Tibial artery (tissue), 4 donors: ENCODE data around the gene PRLH.

Source experiments
- DNase-seq, 2 donors: peaks; one replicate each; pipeline ENCODE4 v3.0.0-alpha.2; 2019
- H3K27ac ChIP-seq, 2 donors: fragments of 200-600 bp; sonication (generic) in 1 of 2; 1 replicate in 1 of 2; 2 replicates in 1 of 2; pipeline ENCODE4 v1.5.1; 2018 to 2019; ENCODE audit warnings: mild to moderate bottlenecking in 1 of 2
- H3K27me3 ChIP-seq, 2 donors: fragments of 200-600 bp; sonication (generic) in 1 of 2; one replicate each; pipeline versions ENCODE4 v1.5.1 to v1.6.0; 2016 to 2019
- H3K36me3 ChIP-seq, 3 donors: fragments of 200-600 bp; sonication (generic) in 2 of 3; one replicate each; pipeline ENCODE4 v1.5.1; 2016 to 2019; ENCODE audit warnings: mild to moderate bottlenecking in 2 of 3
- H3K4me1 ChIP-seq, 4 donors: fragments of 200-600 bp; sonication (generic) in 2 of 4; 1 replicate in 3 of 4; 2 replicates in 1 of 4; pipeline ENCODE4 v1.5.1; 2016 to 2019
- H3K4me3 ChIP-seq, 2 donors: fragments of 200-600 bp; sonication (generic) in 1 of 2; 1 replicate in 1 of 2; 2 replicates in 1 of 2; pipeline ENCODE4 v1.5.1; 2018 to 2019; ENCODE audit warnings: mild to moderate bottlenecking in 2 of 2
- H3K9me3 ChIP-seq, 3 donors: fragments of 200-600 bp; sonication (generic) in 1 of 3; one replicate each; pipeline ENCODE4 v1.5.1; 2016 to 2019
- intact Hi-C: fragments of 100-400 bp; cut with DNase I; formaldehyde crosslinking; loops from one replicate; pipeline ENCODE4 v1.15.0; 2023; ENCODE audit warnings: low total_unique reads
- TF ChIP-seq, protein P1 (sequence below), 2 experiments: fragments of 200-600 bp in 1 of 2; fragments of 450-650 bp in 1 of 2; IDR thresholded peaks; one replicate each; pipeline ENCODE4 v1.5.1; 2017 to 2019; ENCODE audit warnings: antibody characterized with exemption in 2 of 2, mild to moderate bottlenecking in 1 of 2, moderate library complexity in 1 of 2

The PRLH gene, protein sequence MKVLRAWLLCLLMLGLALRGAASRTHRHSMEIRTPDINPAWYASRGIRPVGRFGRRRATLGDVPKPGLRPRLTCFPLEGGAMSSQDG

DNA sequence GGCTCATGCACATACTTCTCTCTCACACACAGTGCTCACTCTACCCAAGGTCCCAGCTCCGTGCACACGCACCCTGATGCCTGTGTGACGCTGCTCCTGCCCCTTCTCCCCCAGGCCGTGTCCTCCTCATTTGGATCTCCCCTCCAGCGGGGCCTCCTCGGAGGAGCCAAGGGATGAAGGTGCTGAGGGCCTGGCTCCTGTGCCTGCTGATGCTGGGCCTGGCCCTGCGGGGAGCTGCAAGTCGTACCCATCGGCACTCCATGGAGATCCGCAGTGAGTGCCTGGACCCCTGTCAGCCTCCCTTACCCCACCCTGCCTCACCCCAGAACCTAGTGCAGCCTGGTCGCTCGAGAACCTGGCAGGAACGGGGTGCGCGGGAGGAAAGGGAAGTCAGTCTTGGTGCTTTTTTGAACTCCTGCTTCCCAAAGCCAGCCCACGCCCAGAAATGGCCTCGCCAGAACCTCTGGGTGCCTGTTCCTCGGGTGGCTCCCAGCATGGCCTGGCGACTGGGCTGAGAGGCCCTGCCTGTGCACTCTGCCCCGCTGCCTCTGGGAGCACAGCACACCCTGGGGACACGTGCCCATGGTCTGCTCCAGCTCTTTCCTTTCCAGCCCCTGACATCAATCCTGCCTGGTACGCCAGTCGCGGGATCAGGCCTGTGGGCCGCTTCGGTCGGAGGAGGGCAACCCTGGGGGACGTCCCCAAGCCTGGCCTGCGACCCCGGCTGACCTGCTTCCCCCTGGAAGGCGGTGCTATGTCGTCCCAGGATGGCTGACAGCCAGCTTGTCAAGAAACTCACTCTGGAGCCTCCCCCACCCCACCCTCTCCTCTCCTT is at the start of gene PRLH:
Gene PRLH, plus strand, starts transcription at position 174 of the 835 bp plus-strand sequence. Its CDS starts 0 bp downstream, at position 174.
- DNase-seq, result peak in 1 of 2 donors; percentile 61
- intact Hi-C loops, result loop anchor here (2.0 kb wide), 1 partner anchor 52 kb away; no protein-coding TSS in a partner anchor
- H3K27me3 ChIP-seq, result peaks cover 0 to 14% of the 10 kb centered on the region in 2 donors
- no peak within 1 kb of the TSS for H3K4me3 ChIP-seq
- H3K4me1 ChIP-seq, result peaks cover 0 to 2% (median under 1%) of the 10 kb centered on the region in 4 donors
- TF ChIP-seq, protein P1, sequence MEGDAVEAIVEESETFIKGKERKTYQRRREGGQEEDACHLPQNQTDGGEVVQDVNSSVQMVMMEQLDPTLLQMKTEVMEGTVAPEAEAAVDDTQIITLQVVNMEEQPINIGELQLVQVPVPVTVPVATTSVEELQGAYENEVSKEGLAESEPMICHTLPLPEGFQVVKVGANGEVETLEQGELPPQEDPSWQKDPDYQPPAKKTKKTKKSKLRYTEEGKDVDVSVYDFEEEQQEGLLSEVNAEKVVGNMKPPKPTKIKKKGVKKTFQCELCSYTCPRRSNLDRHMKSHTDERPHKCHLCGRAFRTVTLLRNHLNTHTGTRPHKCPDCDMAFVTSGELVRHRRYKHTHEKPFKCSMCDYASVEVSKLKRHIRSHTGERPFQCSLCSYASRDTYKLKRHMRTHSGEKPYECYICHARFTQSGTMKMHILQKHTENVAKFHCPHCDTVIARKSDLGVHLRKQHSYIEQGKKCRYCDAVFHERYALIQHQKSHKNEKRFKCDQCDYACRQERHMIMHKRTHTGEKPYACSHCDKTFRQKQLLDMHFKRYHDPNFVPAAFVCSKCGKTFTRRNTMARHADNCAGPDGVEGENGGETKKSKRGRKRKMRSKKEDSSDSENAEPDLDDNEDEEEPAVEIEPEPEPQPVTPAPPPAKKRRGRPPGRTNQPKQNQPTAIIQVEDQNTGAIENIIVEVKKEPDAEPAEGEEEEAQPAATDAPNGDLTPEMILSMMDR (IDR thresholded peaks at IDR 0.05), result no peak
- H3K36me3 ChIP-seq, result no peaks in the 10 kb centered on the region
- no peak within 1 kb of the TSS for H3K27ac ChIP-seq
- H3K9me3 ChIP-seq, result no peaks in the 10 kb centered on the region

DNA sequence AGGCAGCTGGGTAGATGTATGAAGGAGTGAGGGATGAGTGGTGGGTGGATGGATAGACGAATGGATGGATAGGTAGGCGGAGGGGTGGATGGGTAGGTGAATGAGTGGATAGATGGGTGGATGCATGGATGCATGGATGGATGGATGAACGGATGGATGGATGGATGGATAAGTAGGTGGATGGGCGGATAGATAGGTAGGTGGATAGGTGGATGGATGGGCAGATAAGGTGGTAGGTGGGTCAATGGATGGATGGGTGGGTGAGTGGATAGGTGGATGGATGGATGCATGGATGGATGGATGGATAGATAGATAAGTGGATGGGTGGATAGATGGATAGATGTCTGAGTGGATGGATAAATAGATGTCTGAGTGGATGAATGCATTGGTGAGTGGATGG is 49.2 kb upstream of the PRLH start:
- Histone ChIP-seq H3K27ac (no peak overlapping the region), H3K27me3 (peaks cover 0 to 3% of the 10 kb centered on the region in 2 donors), H3K36me3 (no peaks in the 10 kb centered on the region), H3K4me3 (no peak overlapping the region), H3K4me1 (peaks cover 0 to 6% (median 0%) of the 10 kb centered on the region in 4 donors), H3K9me3 (no peaks in the 10 kb centered on the region)
- intact Hi-C loops, result no loop called here
- no peak for DNase-seq
- TF ChIP-seq, protein P1 (IDR thresholded peaks at IDR 0.05), result no peak

DNA sequence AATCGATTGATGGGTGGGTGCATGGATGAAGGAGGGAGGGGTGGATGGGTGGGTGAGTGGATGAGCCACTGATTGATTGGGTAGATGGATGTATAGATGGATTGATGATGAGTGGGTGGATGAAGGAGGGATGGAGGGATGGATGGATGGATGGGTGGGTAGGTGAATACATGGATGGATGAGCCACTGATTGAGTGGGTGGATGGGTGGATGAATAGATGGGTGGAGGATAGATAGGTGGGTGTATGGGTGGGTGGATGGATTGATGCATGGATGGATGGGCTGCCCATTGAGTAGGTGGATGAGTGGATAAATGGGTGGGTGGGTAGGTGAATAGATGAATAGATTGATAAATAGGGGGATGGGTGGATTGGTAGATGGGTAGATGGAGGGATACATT is 48.4 kb upstream of the PRLH start:
- Histone ChIP-seq H3K27me3 (peaks cover 0 to 2% of the 10 kb centered on the region in 2 donors), H3K9me3 (no peaks in the 10 kb centered on the region), H3K27ac (no peak overlapping the region), H3K4me3 (no peak overlapping the region), H3K36me3 (no peaks in the 10 kb centered on the region), H3K4me1 (peaks cover 0 to 2% (median 0%) of the 10 kb centered on the region in 4 donors)
- TF ChIP-seq, protein P1 (IDR thresholded peaks at IDR 0.05), result no peak
- intact Hi-C loops, result no loop called here
- no peak for DNase-seq

DNA sequence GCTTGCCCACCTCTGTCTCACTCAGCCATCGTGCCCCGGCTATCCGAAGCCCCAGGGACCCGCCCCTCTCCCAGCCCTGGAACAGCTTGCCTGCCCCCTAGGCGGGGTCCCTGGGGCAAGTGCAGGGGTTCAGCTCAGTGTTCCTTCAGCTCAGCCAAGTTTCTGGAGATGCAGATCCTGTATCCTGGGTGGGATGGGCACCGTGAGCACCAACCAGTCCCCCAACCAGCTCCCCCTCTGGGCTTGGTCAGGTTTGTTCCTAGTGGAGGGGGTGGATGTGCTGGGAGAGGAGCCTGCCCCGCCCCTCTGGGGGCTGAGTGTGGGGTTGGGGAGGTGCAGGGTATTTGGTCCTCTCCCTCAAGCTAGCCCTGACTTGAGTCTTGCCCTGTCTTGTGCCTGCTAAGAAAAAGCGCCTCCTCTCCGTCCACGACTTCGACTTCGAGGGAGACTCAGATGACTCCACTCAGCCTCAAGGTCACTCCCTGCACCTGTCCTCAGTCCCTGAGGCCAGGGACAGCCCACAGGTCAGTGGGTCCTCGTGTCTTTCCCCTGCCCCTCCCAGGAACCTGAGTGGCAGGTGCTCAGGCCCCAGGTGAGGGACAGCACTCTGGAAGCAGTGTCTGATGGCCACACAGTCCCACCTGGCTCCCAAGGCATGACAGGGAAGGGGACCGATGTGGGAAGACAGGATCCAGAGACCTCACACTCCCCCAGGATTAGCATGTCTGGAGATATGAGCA is 46.7 kb upstream of the PRLH start:
- intact Hi-C loops, result no loop called here
- no peak overlapping the region for H3K27ac ChIP-seq
- H3K27me3 ChIP-seq, result peaks cover 0 to 2% of the 10 kb centered on the region in 2 donors
- peaks cover 0 to 2% (median 0%) of the 10 kb centered on the region in 3 donors for H3K36me3 ChIP-seq
- no peaks in the 10 kb centered on the region for H3K4me1 ChIP-seq
- TF ChIP-seq, protein P1 (IDR thresholded peaks at IDR 0.05), result no peak
- H3K4me3 ChIP-seq, result no peak overlapping the region
- no peak for DNase-seq
- H3K9me3 ChIP-seq, result no peaks in the 10 kb centered on the region

DNA sequence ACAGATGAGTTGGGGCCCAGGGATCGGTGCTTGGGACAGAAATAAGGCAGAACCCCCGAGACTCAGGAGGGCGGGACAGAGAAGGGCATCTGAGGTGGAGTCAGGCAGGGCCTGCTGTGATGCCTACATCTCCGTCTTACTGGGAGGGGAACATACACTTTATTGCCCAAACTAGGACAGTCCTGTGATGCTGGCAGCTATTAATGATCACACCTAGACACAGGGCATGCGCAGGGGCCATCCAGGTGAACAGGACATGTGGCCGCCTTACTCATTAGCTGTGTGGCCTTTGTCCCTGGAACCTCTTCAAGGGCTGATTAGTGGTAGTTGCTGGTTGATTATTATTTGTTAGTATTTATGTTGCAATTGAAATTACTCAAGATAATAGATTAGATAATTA is 46.1 kb upstream of the PRLH start:
- H3K27me3 ChIP-seq, result peaks cover 0 to 2% of the 10 kb centered on the region in 2 donors
- no peaks in the 10 kb centered on the region for H3K9me3 ChIP-seq
- TF ChIP-seq, protein P1 (IDR thresholded peaks at IDR 0.05), result no peak
- intact Hi-C loops, result no loop called here
- no peak overlapping the region for H3K27ac ChIP-seq
- no peaks in the 10 kb centered on the region for H3K4me1 ChIP-seq
- H3K4me3 ChIP-seq, result no peak overlapping the region
- peaks cover 0 to 8% (median 0%) of the 10 kb centered on the region in 3 donors for H3K36me3 ChIP-seq
- DNase-seq, result no peak
